Liver (tissue), 3 donors: Measurements from ENCODE around the gene ROBO4.

Experiments
- ATF3 ChIP-seq: IDR thresholded peaks from 2 replicates; pipeline ENCODE4 v1.6.1; 2016; ENCODE audit warnings: antibody characterized with exemption
- CTCF ChIP-seq: fragments of 150-350 bp; IDR thresholded peaks from 2 replicates; pipeline ENCODE4 v1.5.1; 2017; ENCODE audit warnings: improper control_type of control experiment, low read depth, low read length; ENCODE audit not compliant: missing input control
- GABPA ChIP-seq, 2 donors: IDR thresholded peaks in 1 of 2; conservative IDR thresholded peaks in 1 of 2; 2 replicates each; pipeline ENCODE4 v1.6.1; 2016; ENCODE audit warnings: antibody characterized with exemption in 2 of 2, mild to moderate bottlenecking in 1 of 2, moderate library complexity in 1 of 2
- MAX ChIP-seq: IDR thresholded peaks from 2 replicates; pipeline ENCODE4 v1.6.1; 2016; ENCODE audit warnings: antibody characterized with exemption
- RAD21 ChIP-seq, 2 donors: IDR thresholded peaks; 2 replicates each; pipeline ENCODE4 v1.6.1; 2016; ENCODE audit warnings: antibody characterized with exemption in 2 of 2, mild to moderate bottlenecking in 2 of 2
- YY1 ChIP-seq: IDR thresholded peaks from 2 replicates; pipeline ENCODE4 v1.6.1; 2016; ENCODE audit warnings: antibody characterized with exemption, mild to moderate bottlenecking
- donor health status: healthy.
- donor health status: healthy.

GRCh38 chr11:124890151-124890550 is 7.5 kb downstream of the ROBO4 start:
- TF ChIP-seq CTCF (no peak), MAX (no peak), ATF3 (no peak), YY1 (no peak), RAD21 (IDR thresholded peaks at IDR 0.05) (no peak), GABPA (IDR thresholded peaks at IDR 0.05 in 1 of 2, conservative IDR thresholded peaks at IDR 0.05 in 1 of 2) (no peak)
